ENCODE data around the gene SNX32.
A peak's percentile ranks its signal among the peaks of the same experiment; 100 is the strongest.

Gene SNX32

DNA sequence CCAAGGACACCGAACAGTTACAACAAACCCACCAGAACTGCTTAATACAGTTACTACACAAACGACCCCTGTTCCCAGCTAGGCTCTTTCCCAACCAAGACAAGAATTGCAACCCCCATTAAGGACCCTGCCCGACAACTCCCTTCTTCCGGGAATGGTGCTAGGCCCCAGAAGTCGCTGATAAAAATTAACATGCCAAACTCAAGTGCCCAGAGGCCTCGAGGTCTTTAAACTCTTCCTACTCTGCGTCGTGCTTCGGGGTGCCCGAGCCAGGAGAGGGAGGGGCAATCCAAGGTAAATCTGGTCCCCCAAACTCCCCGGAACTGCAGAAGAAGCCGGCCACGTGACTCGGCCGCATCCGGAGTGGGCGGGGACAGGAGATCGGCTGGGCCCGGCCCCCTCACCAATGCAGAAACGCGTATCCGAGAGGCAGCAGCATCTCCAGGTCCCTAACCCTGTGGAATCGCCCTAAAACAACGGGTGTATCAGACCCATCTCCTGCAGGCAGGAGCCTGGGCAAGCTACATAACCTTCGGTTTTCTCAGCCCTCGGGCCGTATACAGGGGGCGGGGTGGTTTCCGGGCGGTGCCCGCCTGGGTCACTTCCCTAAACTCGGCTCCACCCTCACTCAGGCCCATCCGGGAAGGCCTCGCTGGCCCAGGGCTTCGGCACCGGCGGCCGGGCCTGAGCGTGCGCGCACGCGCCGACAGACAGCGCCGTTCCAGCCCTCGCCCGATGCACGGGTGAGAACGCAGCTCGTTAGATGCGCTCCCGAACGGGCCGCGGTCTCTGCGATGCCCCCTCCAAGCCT lies 23.1 kb downstream of the SNX32 start:
- Histone ChIP-seq H3K27ac (ENCODE audit: extremely low read depth, low read depth, low read length) (peak overlapping the region; percentile 79), H3K4me1 (ENCODE audit: control insufficient read depth, insufficient read depth, low read length) (peaks cover 4% of the 10 kb centered on the region; the same call in 1 of the 2 replicates), H3K9me3 (ENCODE audit: control insufficient read depth, insufficient read depth, low read depth, low read length) (no peaks in the 10 kb centered on the region), H3K4me3 (ENCODE audit: low read depth, low read length) (peak overlapping the region; percentile 95), H3K36me3 (ENCODE audit: control insufficient read depth in 2 of 2, insufficient read depth in 1 of 2, low read length in 2 of 2) (peaks cover 0 to 54% of the 10 kb centered on the region in 2 experiments; a peak in 1 of 3 replicates)
- CTCF ChIA-PET: no interaction called here
- POLR2A ChIA-PET: interaction anchor here (0.6 to 6.5 kb wide), 9 partner anchors 10 to 281 kb away, joined by 3 to 121 read pairs (median 5); partner anchors contain the start of genes BANF1, CCDC85B, EHBP1L1 and EIF1AD
- TF ChIP-seq, protein P1, sequence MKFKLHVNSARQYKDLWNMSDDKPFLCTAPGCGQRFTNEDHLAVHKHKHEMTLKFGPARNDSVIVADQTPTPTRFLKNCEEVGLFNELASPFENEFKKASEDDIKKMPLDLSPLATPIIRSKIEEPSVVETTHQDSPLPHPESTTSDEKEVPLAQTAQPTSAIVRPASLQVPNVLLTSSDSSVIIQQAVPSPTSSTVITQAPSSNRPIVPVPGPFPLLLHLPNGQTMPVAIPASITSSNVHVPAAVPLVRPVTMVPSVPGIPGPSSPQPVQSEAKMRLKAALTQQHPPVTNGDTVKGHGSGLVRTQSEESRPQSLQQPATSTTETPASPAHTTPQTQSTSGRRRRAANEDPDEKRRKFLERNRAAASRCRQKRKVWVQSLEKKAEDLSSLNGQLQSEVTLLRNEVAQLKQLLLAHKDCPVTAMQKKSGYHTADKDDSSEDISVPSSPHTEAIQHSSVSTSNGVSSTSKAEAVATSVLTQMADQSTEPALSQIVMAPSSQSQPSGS (tag by site-specific recombination; IDR thresholded peaks at IDR 0.05; ENCODE audit: low read depth): no peak
- TF ChIP-seq, protein P2, sequence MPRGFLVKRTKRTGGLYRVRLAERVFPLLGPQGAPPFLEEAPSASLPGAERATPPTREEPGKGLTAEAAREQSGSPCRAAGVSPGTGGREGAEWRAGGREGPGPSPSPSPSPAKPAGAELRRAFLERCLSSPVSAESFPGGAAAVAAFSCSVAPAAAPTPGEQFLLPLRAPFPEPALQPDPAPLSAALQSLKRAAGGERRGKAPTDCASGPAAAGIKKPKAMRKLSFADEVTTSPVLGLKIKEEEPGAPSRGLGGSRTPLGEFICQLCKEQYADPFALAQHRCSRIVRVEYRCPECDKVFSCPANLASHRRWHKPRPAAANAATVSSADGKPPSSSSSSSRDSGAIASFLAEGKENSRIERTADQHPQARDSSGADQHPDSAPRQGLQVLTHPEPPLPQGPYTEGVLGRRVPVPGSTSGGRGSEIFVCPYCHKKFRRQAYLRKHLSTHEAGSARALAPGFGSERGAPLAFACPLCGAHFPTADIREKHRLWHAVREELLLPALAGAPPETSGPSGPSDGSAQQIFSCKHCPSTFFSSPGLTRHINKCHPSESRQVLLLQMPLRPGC (tag by site-specific recombination; IDR thresholded peaks at IDR 0.05): no peak
- TF ChIP-seq, protein P3, sequence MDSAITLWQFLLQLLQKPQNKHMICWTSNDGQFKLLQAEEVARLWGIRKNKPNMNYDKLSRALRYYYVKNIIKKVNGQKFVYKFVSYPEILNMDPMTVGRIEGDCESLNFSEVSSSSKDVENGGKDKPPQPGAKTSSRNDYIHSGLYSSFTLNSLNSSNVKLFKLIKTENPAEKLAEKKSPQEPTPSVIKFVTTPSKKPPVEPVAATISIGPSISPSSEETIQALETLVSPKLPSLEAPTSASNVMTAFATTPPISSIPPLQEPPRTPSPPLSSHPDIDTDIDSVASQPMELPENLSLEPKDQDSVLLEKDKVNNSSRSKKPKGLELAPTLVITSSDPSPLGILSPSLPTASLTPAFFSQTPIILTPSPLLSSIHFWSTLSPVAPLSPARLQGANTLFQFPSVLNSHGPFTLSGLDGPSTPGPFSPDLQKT (IDR thresholded peaks at IDR 0.05; ENCODE audit: borderline replicate concordance, low read depth, low read length): peak; percentile 80; the same call in 1 of the 2 replicates
- TF ChIP-seq YY2 (tag by site-specific recombination; IDR thresholded peaks at IDR 0.05) (no peak), ZXDB (tag by site-specific recombination; IDR thresholded peaks at IDR 0.05) (0 out of 2 replicates have a peak, but pooled peaks have one; percentile 18), HOXD13 (CRISPR knock-in tag; IDR thresholded peaks at IDR 0.05; ENCODE audit: borderline replicate concordance) (no peak), ZNF610 (tag by site-specific recombination; IDR thresholded peaks at IDR 0.05; ENCODE audit: borderline replicate concordance) (no peak), KLF16 (tag by site-specific recombination; IDR thresholded peaks at IDR 0.05) (peak; percentile 86), ZNF16 (tag by site-specific recombination; IDR thresholded peaks at IDR 0.05; ENCODE audit: low read depth) (no peak), RBAK (tag by site-specific recombination; IDR thresholded peaks at IDR 0.05) (no peak), ZNF24 (tag by site-specific recombination; IDR thresholded peaks at IDR 0.05) (no peak), ZNF302 (tag by site-specific recombination; IDR thresholded peaks at IDR 0.05; ENCODE audit: low read depth) (no peak), ZNF146 (tag by site-specific recombination; IDR thresholded peaks at IDR 0.05) (no peak), ZNF248 (tag by site-specific recombination; IDR thresholded peaks at IDR 0.05) (no peak)
- TF ChIP-seq, protein P4, sequence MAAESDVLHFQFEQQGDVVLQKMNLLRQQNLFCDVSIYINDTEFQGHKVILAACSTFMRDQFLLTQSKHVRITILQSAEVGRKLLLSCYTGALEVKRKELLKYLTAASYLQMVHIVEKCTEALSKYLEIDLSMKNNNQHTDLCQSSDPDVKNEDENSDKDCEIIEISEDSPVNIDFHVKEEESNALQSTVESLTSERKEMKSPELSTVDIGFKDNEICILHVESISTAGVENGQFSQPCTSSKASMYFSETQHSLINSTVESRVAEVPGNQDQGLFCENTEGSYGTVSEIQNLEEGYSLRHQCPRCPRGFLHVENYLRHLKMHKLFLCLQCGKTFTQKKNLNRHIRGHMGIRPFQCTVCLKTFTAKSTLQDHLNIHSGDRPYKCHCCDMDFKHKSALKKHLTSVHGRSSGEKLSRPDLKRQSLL (tag by site-specific recombination; IDR thresholded peaks at IDR 0.05): no peak
- TF ChIP-seq, protein P5, sequence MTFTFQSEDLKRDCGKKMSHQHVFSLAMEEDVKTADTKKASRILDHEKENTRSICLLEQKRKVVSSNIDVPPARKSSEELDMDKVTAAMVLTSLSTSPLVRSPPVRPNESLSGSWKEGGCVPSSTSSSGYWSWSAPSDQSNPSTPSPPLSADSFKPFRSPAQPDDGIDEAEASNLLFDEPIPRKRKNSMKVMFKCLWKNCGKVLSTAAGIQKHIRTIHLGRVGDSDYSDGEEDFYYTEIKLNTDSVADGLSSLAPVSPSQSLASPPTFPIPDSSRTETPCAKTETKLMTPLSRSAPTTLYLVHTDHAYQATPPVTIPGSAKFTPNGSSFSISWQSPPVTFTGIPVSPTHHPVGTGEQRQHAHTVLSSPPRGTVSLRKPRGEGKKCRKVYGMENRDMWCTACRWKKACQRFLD (tag by site-specific recombination; IDR thresholded peaks at IDR 0.05): no peak
- TF ChIP-seq, protein P6, sequence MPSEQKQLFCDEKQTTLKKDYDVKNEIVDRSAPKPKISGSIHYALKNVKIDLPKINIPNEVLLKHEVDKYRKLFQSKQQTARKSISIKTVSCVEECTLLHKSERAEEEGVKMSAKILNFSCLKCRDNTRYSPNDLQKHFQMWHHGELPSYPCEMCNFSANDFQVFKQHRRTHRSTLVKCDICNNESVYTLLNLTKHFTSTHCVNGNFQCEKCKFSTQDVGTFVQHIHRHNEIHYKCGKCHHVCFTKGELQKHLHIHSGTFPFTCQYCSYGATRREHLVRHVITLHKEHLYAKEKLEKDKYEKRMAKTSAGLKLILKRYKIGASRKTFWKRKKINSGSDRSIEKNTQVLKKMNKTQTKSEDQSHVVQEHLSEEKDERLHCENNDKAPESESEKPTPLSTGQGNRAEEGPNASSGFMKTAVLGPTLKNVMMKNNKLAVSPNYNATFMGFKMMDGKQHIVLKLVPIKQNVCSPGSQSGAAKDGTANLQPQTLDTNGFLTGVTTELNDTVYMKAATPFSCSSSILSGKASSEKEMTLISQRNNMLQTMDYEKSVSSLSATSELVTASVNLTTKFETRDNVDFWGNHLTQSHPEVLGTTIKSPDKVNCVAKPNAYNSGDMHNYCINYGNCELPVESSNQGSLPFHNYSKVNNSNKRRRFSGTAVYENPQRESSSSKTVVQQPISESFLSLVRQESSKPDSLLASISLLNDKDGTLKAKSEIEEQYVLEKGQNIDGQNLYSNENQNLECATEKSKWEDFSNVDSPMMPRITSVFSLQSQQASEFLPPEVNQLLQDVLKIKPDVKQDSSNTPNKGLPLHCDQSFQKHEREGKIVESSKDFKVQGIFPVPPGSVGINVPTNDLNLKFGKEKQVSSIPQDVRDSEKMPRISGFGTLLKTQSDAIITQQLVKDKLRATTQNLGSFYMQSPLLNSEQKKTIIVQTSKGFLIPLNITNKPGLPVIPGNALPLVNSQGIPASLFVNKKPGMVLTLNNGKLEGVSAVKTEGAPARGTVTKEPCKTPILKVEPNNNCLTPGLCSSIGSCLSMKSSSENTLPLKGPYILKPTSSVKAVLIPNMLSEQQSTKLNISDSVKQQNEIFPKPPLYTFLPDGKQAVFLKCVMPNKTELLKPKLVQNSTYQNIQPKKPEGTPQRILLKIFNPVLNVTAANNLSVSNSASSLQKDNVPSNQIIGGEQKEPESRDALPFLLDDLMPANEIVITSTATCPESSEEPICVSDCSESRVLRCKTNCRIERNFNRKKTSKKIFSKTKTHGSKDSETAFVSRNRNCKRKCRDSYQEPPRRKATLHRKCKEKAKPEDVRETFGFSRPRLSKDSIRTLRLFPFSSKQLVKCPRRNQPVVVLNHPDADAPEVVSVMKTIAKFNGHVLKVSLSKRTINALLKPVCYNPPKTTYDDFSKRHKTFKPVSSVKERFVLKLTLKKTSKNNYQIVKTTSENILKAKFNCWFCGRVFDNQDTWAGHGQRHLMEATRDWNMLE (tag by site-specific recombination; conservative IDR thresholded peaks at IDR 0.05; ENCODE audit: low read depth): no peak
- TF ChIP-seq, protein P7, sequence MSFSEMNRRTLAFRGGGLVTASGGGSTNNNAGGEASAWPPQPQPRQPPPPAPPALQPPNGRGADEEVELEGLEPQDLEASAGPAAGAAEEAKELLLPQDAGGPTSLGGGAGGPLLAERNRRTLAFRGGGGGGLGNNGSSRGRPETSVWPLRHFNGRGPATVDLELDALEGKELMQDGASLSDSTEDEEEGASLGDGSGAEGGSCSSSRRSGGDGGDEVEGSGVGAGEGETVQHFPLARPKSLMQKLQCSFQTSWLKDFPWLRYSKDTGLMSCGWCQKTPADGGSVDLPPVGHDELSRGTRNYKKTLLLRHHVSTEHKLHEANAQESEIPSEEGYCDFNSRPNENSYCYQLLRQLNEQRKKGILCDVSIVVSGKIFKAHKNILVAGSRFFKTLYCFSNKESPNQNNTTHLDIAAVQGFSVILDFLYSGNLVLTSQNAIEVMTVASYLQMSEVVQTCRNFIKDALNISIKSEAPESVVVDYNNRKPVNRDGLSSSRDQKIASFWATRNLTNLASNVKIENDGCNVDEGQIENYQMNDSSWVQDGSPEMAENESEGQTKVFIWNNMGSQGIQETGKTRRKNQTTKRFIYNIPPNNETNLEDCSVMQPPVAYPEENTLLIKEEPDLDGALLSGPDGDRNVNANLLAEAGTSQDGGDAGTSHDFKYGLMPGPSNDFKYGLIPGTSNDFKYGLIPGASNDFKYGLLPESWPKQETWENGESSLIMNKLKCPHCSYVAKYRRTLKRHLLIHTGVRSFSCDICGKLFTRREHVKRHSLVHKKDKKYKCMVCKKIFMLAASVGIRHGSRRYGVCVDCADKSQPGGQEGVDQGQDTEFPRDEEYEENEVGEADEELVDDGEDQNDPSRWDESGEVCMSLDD (tag by site-specific recombination; IDR thresholded peaks at IDR 0.05): 0 out of 2 replicates have a peak, but pooled peaks have one; percentile 8

All from HEK293 (cell line).